Activated CD8-positive, alpha-beta memory T cell treated with anti-CD3 and anti-CD28 coated beads for 1 hour (primary cell): ENCODE measurements around the gene TRPT1.
A peak's percentile ranks its signal among the peaks of the same experiment; 100 is the strongest.

Experiments
- DNase-seq, 2 donors: peaks; one replicate each; pipeline ENCODE4 v3.0.0-alpha.2; 2020; ENCODE audit warnings: low read depth in 1 of 2; ENCODE audit errors: extremely low read depth in 1 of 2

The TRPT1 gene

DNA sequence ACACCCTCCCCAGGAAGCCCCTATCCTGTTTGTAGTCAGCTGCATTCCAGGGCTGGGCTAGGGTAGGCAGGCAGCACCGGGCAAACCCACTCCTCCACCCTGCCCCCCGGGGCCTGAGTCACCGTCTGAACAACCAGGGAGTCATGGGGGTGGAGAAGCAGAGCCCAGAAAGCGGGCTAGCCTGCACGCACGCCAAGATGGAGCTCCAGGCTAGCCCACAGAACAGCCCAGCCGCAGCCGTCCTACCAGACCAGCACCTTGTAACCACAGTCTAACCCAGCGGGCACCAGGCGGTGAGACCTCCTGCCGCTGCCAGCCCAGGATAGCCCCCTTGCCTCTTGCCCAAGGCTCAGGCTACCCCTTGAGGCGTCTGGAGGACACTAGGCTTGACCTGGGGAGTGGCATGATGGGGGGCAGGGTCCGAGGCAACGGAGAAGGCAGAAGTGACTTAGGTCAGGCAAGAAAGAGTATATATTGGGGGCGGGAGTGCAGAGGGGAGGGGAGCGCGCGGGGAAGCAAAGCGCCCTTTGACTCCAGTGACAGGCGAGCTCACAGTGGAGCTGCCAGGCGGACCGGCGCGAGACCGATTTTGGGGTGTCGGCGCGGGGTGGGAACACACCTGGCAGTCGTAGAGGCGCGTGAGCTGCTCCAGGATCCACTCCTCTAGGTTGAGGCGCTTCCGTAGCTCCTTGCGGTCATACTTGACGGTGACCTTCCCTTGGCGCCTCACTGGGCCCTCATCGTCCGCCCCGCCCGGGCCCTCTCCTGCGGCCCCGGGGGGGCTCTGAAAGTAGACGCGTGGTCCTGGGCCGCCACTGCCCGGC, 20.0 kb upstream of the TRPT1 start:
- DNase-seq = peak in 1 of 2 donors; percentile 52

DNA sequence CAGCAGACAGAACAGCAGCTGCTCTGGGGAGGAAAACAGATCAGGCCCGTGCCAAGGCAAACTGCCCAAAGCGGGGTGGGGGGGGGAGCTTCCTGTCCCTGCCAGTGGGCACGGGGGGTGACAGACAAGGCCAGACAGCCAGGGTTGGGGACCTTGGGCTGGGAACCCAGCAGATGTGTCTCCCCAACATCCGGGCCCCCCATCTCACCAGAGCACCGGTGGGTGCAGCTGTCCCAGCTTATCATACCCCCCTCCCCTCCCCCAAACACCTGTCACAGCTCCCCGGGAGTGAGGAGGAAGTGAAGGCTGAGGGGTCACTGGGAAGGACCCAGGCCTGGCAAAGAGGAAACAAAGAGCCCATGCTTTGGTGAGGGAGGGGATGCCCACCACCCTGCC, 19.4 kb upstream of the TRPT1 start:
- DNase-seq = peak in 1 of 2 donors; percentile 32

DNA sequence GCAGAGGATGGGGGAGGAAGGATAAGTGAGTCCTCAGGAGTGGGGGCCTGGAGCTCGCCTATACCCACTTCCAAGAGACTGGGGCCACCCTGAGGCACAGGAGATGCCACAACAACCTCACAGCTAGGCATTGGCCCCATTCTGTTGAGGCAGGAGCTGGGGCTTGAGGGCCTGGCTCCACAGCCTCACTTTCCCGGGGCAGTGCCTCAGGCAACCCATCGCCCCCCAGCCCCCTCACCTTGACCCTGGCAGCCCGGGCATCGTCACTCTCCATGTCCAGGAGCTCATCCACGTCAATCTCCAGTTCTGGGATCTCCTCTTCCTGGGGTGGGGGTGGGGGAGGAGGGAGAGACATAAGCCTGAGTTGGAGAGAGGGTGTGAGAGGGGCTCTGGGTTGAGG, 19.0 kb upstream of the TRPT1 start:
- DNase-seq = no peak

DNA sequence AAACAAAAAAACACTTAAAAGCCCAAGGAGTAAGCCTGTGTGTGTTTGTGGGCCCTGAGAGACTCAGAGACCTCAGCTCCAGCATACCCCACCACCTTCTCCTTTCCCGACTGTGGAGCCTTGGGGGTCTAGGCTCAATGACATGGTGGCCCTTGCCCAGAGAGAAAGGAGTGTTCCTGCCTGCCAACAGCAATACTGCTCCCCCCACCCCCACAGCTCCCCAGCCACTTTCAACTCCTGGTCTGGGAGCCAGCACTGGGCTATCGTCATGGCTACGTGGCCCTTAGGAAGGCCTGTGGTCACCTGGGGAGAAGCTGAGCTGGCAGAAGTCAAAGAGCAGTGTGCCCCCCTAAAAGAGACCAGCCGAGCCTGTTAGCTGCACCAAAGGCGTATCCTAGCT, 18.1 kb upstream of the TRPT1 start:
- no peak for DNase-seq

DNA sequence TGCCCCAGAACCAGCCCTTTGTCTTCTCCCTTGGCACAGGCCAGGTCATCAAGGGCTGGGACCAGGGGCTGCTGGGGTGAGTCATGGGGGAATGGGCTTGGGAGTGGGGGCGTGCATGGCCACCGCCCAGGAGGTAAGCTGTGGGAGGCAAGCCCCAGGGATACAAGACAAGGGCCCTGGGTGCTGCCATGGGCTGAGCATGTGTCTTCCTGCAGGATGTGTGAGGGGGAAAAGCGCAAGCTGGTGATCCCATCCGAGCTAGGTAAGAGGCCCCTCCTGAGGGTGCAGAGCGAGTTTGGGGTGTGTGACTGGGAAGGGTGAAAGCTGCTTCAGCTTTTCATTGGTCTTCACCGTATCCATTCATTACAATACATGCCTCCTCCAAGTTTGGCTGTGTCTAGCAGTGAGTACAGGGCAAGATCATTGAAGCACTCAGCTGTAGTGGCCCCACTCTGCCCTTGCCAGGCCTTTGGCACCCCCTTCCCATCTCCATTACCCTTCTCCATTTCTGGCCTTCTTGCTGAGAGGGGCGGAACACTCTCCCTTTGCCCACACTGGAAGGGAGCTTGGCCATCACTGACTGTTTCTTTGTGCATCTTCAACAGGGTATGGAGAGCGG, 17.4 kb upstream of the TRPT1 start:
- no peak for DNase-seq

DNA sequence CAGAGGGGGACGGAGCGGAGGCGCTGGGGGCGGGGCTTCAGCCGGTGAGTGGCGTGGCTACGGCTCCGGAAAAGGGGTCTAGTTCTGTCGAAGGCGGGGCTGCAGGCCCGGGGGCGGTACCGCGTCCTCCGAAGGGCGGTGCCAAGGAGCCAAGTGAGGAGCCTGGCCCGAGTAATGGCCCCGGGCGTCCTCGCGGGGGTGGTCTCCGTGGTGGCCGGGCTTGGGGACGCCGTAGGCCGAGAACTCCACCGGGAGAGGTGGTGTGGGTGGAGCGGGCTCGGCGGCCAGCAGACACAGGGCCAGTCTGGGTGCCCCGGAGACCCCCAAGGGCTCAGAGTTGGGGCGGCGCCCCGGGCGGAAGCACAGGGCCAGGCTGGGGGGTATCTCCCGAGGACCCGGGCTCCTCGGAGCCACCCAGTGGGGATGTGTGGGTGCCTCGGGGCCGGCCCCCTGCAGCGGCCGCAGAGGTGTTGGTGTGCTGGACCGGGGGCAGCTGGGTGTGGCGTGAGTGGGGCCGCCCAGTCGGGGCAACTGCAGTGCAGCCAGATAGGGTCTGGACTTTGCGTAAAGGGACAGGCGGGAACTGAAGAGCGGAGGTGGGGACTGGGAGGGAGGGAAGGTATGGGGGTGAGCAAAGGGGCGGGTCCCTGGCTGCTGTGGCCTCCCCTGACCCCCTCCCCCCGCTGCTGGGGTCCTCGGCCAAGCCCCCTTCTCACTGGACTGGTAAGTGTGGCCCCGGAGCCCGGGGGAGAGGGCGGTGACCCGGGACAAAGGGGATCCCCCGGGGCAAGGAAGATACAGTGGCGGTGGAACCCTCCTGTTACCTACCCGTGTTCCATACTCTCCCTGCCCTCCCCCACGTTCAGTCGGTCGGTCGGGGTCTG, 15.7 kb upstream of the TRPT1 start:
- peak; percentile 99 for DNase-seq

DNA sequence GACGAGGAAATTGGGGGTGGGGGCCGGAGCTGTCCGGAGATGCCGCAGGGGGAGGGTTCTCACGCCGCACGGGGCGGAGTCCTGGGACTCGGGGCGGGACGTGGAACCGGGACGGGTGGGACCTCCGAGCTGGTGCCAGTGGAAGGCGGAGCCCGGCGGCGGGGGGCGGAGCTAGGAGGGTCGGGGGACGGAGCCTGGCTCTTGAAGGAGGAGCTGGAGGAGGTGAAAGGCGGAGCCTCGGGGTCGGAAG, 15.2 kb upstream of the TRPT1 start:
- DNase-seq = no peak

DNA sequence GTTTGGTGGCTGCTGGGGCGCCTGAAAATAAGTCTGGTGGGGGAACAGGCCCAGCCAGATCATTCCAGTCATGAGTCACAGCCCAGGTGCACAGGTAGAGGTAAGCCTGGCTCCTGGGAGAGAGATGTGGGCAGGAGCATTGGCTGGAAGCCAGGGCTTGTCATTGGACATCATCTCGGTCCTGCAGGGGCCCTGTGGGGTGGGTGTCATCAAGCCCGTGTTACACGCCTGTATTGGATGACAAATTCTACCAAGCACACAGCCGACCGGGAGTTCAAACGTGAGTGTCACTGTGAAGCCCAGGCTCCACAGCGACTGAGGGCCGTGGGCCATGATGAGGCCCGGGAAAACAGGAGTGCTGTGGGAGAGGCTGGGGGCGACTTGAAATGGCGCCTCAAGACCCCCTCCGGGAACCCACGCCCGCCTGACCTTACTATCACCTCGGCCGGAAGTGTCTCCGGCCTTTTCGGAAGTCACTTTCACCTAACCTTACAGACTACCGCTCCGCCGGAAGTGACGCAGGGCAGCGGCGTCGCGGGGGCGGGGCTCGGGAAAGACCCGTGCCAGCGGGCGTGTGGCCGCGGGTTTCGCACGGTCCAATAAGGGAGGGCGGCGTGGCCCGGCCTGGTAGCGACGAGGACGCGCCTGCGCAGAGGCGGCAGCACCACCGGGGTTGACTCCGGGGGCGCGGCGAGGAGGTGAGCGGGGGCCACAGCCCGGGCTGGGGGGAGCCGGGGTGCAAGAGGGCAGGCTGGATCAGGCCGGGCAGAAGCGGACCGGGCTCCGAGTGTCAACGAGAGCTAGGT, 14.7 kb upstream of the TRPT1 start, which contains the start of gene FKBP2:
TSS of gene FKBP2 (plus strand) at position 661 of the 806 bp plus-strand sequence. CDS start 1,293 bp downstream, outside the sequence.
- DNase-seq = peak; percentile 92 to 97

DNA sequence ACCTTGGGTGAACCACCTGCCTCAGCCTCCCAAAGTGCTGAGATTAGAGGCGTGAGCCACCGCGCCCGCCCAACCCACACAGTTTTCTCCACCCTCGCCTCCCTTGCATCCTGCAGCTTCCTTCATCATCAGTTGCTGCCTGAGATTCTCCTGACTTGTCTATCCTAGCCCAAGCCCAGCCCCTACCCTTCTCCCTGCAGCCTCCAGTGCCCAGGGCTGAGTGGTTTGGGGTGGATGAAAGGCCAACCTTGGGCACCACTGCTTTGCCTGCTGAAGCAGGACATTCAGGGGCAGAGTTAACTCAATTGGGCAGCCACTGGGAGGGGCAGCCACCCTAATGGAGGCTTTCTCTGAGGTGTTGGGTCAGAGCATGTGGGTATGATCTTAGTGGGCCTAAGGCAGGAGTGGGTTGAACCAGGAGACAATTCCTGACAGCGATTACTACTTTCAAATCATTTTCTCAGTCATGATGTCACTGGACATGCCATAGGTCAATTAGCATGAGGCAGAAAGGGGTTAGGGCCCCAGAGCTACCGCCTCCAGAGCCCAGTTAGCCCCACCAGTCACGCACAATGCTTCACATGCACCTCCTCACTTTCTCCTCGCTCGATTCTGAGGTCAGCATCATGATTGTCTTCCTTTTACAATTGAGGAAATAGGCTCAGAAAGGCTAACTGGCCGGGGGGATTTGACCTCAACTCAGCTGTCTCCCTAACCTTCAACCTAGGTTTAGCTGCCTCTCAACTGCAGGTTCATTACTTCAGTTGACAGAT, 13.9 kb upstream of the TRPT1 start:
- DNase-seq = no peak

DNA sequence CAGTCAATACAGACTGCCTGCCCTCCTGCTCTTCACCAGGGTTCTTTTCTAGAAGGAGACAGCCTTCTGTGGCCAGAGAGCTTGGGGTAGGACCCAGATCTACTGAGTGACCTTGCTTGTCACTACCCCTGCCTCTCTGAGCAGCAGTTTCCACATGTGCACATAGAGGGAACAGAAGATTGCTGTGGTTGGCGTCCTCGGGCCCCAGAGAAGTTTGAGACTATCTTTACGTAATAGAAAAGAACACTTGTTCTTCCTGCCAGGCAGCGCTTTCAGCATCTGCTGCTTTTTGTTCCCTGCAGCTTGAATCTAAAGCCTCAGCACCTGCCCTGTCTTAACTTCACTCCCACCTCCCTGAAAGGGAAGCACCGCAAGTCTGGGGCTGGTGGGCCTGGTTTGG, 13.0 kb upstream of the TRPT1 start:
- DNase-seq = no peak

DNA sequence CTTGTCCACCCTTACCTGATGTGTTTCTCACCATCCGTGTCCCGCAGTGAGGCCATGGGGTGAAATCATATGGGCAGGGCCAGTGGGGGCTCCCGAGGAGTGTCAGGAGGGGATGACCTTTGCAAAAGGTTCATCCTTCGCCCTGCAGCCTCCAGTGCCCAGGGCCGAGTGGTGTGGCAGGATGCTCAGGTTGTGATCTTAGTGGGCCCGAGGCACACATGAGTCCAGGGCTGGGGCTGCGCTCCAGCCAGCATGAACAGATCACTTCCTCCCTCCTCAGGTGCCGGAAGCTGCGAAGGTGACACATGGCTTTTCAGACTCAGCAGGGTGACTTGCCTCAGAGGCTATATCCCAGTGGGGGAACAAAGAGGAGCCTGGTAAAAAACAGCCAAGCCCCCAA, 12.1 kb upstream of the TRPT1 start:
- DNase-seq = no peak

DNA sequence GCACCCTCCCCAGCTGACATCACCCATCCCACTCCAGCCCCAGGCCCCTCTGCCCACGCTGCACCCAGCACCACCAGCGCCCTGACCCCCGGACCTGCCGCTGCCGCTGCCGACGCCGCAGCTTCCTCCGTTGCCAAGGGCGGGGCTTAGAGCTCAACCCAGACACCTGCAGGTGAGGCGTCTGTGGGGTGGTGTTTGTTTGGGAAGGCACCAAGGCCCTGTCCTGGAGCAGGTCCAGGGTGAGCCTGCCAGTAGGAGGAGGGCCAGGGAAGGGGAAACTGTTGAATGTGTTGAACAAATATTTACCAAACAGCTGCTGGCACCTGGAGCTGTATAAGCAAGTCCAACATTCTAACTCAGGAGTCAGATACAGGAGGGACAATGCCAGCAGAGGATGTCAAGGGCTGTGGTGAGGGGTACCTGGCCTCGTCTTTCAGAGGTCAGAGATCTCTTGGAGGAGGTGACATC, 11.5 kb upstream of the TRPT1 start:
- DNase-seq = no peak

DNA sequence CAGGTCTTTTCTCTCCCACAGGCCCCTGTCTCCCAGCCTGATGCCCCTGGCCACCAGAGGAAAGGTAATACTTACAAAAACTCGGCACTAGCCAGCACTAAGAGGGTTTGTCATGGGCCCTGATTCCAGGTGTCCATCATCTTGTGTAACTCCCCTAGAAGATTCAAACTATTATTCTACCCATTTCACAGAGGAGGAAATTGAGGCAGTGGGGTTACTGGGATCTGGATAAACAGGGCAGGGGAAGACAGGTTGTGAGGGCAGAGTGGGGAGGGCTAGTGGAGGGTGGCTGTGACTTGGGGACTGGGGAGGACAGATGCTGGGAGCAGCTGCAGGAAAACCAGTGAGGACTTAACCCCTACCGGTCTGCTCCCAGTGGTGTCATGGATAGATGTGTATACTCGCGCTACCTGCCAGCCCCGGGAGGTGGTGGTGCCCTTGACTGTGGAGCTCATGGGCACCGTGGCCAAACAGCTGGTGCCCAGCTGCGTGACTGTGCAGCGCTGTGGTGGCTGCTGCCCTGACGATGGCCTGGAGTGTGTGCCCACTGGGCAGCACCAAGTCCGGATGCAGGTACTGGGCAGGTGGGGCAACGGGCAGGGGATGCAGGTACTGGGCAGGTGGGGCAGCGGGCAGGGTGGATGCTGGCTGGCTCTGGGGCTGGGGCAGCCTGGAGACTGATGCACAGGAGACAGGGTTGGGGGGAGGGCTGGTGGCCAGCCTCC, 9.6 kb upstream of the TRPT1 start:
- no peak for DNase-seq

DNA sequence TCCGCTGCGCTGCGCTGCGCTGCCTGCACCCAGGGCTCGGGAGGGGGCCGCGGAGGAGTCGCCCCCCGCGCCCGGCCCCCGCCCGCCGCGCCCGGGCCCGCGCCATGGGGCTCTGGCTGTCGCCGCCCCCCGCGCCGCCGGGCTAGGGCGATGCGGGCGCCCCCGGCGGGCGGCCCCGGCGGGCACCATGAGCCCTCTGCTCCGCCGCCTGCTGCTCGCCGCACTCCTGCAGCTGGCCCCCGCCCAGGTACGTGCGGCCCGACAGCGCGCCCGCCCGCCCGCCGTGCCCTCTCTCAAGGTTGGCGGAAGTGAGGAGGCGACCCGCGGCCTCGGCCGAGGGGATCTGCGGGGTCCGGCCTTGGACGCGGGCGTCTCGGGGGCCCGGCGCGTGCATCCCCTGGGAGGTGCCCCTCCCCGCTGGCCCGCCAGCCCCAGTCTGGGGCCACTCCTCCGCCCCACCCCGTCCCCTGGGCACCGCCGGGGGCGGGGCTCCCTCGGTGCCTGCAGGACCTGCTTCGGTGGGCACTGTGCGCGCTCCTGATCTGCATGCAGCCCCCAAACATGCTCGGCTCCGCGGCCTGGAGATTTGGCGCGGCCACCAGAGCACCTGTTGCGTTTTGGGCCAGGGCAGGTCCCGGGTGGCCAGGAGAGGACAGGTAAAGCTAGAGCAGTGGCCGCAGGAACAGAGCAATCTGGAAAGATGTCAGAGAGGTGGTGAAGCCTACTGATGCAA, 8.8 kb upstream of the TRPT1 start:
- peak in 1 of 2 donors; percentile 40 for DNase-seq

DNA sequence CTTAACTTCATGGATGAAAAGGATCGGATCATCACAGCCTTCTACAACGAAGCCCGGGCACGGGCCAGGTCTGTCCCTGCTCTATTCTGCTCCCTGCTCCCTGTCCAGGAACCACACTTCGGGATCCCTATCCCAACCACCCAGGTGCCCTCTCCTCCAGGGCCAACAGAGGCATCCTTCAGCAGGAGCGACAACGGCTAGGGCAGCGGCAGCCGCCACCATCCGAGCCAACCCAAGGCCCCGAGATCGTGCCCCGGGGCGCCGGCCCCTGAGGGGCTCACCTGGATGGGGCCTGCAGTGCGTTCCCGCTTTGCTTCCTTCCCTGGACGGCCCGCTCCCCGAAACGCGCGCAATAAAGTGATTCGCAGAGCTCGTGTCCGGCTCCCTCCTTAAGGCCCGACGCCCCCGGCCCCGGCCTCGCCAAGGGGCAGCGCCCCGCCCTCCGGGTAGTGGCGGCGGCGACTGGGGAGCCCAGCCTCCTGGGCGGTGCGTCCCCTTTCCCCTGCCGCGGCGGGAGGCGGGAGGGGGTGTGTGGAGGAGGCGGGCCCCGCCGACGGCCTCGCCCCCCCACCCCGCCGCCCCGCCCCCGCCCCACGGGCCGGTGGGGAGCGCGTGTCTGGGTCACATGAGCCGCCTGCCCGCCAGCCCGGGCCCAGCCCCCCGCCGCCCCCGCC, 8.1 kb upstream of the TRPT1 start, which contains the start of gene VEGFB:
TSS of gene VEGFB (plus strand) at position 672 of the 674 bp plus-strand sequence. CDS start 250 bp downstream, outside the sequence.
- DNase-seq = peak in 1 of 2 donors; percentile 63

DNA sequence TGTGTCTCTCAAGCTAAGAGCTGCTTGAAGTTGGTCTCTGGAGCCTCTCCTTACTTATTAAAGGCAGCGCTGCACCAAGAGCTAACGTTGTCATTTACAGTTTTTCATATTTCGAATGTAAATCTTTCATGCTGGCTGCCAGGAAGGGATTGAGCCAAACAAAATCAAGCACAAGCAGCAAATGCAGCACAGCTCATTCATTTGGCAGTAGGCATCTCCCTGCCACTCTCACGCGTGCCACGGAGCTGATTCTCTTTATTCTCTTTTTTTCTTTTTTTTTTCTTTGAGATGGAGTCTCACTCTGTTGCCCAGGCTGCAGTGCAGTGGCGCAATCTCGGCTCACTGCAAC, 7.0 kb upstream of the TRPT1 start:
- no peak for DNase-seq

DNA sequence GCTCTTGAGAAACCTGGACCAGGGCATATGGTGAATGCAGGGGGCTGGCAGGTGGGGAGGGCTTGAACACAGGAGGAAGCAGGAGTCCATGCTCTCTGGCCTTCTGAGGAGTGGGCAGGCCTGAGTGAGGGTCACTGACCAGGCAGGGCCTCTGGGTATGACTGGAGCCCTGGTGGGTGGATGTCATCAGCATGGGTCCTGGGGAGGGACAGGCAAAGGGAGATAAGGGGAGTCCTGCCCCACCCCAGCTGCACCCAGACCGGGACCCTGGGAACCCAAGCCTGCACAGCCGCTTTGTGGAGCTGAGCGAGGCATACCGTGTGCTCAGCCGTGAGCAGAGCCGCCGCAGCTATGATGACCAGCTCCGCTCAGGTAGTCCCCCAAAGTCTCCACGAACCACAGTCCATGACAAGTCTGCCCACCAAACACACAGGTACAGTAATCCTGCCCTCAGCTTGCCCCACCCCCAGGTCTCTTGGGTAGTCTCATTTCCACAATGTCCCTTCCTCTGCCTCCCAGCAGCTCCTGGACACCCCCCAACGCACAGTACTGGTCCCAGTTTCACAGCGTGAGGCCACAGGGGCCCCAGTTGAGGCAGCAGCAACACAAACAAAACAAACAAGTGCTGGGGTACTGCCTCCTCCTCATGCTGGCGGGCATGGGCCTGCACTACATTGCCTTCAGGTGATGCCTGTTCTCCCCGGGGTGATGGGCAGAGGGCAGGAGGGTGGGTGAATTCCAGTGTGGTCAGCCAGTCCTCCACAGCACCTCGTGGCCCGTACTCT, 6.4 kb upstream of the TRPT1 start:
- no peak for DNase-seq
